COLO668 (cell line): Measurements from ENCODE around the gene IL23A.
"Not testable (repeated sequence)": the region's sequence is repeated elsewhere in the genome, so short reads cannot be mapped to it uniquely, and the experiment has no call there.

ENCODE experiments used
- DNase-seq: peaks from one replicate; lab custom pipeline; 2025; ENCODE audit not compliant: unreplicated experiment; lab: John Stamatoyannopoulos, UW

IL23A gene

GRCh38 chr12:56324206-56324605, 14.5 kb upstream of the IL23A start:
- no peak for DNase-seq

GRCh38 chr12:56326126-56326525, 12.6 kb upstream of the IL23A start:
- DNase-seq = no peak

GRCh38 chr12:56326533-56326932, 12.2 kb upstream of the IL23A start:
- no peak for DNase-seq

DNA sequence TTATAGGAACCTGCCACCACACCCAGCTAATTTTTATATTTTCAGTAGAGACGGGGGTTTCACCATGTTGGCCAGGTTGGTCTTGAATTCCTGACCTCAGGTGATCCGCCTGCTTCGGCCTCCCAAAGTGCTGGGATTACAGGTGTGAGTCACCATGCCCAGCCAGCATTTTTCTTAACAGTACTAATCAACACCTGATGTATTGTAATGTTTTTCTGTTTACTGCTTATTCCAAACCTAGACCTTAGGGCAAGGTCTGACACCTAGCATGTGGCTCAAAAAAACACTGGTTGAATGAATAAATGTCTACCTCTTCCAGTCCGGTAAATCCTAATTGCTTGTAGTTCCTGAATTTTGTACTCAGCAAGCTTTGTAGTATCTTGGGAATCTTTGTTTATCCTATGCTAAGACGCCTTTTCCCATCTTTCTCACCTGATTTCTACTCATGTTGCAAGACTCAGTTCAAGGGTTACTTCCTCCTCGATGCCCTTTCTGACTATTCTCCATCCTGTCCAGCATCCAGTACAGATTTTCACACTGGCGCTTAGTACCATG, 7.7 kb upstream of the IL23A start:
- DNase-seq = no peak

DNA sequence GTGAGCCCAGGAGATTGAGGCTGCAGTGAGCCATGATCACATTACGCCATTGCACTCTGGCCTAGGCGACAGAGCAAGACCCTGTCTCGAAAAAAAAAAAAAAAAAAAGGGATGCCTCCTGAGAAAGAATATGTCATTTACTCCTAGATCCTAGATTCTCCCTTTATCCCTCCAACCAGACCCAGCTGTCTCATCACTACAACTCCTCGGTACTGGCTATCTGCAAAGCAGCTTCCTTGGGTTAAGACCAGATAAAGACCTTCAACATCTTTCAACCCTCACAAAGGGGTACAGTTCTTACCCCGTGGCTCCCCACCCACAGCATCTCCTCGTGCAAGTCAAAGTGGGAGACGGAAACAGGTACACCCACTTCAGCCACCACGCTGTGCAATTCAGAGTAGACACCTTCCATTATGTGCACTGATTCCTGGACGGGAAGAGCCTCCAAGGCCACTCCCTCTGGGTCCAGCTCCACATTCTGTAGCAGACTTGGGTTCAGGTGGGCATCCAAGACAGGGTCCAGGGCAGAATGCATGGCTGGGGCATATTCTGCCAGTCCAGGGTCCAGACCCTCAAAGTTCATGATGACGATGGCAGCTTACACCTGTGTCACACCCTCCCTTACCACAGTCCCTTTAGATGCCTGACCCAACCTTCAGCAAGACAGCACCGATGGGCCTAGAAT, 6.0 kb upstream of the IL23A start:
- no peak for DNase-seq

DNA sequence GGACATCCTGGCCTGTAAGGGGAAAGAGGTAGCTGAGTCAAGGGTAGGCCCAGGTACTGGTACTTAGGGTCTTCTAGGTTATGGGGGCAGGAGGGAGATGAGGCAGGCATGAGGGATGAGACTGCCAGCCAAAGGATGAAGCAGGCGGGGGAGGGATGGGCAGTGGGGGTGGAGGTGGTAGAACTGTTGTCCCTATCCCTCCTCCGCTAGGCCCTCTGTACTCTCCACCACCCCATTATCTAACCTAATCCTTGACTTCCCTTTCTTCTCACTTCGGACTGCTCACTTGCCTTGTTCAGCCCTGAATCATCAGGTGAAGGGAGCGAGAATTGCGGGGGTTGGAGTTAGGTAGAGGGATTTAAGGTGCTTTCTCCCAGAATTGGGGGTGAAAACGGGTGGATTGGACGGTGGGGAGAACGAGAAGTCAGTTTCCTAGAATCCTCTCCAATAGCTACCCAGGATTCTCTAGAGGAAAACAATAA, 5.4 kb upstream of the IL23A start:
- no peak for DNase-seq

GRCh38 chr12:56333679-56334489, 4.8 kb upstream of the IL23A start, which contains the start of gene PAN2:
Gene PAN2 (minus strand): TSS chr12:56334000. CDS start chr12:56333094, 906 bp downstream.
- DNase-seq = peak; percentile 93

DNA sequence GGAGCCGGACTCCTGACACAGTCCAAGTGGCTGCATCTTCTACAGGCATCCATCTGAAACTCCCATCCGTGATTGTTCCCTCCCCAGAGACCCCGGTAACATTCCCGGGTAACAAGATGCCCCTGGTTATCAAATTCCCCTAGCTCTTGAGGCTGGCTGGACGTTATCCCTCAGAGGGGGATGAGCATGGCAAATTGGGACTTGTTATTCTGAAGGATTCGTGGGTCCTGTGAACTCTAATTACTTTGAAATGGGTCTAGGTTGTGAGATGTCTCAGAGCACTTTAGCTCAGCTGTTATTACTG, 4.2 kb upstream of the IL23A start:
- DNase-seq = no peak

DNA sequence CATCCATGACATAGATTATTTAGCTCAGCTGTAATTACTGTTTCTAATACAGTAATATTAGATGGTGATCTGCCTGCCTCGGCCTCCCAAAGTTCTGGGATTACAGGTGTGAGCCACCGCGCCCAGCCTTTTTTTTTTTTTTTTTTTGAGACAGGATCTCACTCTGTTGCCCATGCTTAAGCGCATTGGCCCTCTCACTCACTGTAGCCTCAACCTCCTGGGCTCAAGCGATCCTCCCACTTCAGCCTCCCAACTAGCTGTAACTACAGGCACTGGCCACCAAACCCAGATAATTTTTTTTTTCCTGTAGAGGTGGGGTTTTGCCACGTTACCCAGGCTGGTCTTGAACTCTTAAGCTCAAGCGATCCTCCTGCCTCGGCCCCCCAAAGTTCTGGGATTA, 3.2 kb upstream of the IL23A start:
- not testable (repeated sequence) for DNase-seq

GRCh38 chr12:56336361-56337167, 2.1 kb upstream of the IL23A start:
- DNase-seq = no peak

DNA sequence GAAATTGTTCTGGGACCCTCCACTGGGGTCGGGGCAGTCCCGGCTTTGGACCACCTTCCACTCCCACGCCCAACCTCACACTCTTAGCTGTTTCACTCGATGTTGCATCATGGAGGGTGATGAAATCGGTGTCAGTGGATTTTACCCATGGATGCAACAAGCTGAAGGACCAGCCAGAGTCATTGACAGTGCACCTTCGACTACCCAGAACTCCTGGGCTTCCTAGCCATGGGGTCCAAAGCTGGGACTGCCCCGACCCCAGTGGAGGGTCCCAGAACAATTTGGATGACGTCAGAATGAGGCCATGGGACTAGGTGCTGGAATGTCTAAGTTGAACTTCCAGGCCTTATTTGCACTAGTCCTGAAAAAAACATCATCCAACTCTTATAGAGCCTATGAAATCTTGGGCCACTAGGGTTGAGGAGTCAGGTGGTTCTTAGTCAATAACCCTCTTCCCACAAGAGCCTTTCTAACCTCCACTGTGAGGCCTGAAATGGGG, 882 bp upstream of the IL23A start:
- no peak for DNase-seq

GRCh38 chr12:56339158-56339422, 406 bp downstream of the IL23A start:
- no peak for DNase-seq

DNA sequence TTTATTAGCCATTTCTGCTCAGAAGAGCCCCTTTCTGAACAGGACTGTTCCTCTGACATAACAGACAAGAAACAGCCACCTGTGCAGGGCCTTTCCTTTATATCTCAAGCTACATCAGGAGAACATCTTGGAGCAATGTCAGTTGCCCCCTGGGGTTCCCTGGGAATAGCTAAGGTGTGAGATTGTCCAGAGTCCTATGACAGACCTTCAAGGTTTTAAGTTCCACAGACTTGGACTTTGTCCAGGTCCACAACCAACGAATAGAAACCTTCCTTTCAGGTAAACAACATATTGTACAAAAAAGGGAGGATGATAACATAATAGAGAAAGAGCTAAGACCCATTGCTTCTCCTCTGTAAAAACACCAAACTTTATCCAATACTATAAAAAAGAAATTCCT, 2.9 kb downstream of the IL23A start:
- no peak for DNase-seq

DNA sequence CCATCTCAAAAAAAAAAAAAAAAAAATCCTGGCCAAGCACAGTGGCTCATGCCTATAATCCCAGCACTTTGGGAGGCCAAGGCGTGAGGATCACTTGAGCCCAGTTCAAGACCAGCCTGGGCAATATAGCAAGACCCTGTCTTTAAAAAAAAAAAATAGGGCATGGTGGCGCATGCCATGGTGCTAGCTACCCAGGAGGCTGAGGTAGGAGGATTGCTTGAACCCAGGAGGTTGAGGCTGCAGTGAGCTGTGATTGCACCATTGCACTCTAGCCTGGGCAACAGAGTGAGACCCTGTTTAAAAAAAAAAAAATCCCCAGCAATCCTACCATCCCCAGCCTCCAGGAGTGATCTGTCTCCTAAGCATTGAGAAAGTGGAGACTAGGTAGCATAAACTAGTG, 3.6 kb downstream of the IL23A start:
- not testable (repeated sequence) for DNase-seq

GRCh38 chr12:56346675-56347074, 8.0 kb downstream of the IL23A start:
- no peak for DNase-seq

GRCh38 chr12:56347255-56347654, 8.6 kb downstream of the IL23A start:
- DNase-seq = not testable (repeated sequence)

DNA sequence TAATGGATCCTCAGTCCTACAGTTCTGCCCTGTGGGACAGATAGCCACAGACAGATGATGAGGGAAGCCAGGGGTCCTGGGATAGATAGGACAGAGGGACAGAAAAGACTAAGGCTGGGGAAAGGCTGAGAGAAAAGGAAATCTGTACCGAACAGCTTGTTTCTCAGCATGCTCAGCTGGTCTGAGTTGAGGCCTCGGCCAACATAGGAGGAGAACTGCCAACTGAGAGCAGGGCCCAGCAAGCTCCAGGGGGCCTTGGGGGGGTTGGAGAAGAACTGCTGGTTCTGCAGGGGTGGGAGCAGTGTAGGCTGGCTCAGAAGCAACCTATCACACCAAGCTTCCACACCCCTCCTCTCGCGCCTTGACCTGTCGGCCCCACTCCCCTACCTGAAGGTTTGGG, 10.1 kb downstream of the IL23A start:
- DNase-seq = no peak

- DNase-seq = no peak
Observed at GRCh38 chr12:56350662-56351061, 12.0 kb downstream of the IL23A start.

GRCh38 chr12:56351325-56351724, 12.6 kb downstream of the IL23A start:
- no peak for DNase-seq

GRCh38 chr12:56358836-56359532, 20.3 kb downstream of the IL23A start:
- no peak for DNase-seq
